Esophagus muscularis mucosa (tissue), 4 donors: ENCODE results near the gene MEMO1. TPM values are rescaled to one million over a fixed set of nuclear protein-coding genes. Genes with fewer than 3 reads are reported as not detected.

ENCODE experiments used
- DNase-seq: peaks from one replicate; pipeline ENCODE4 v3.0.0-alpha.2; 2017; ENCODE audit errors: extremely low spot score
- H3K27ac ChIP-seq, 4 donors: fragments of 200-600 bp; sonication (generic); replicated peaks in 1 of 4; 1 replicate in 3 of 4; 2 replicates in 1 of 4; pipeline ENCODE4 v1.5.1; 2016 to 2019; ENCODE audit warnings: mild to moderate bottlenecking in 1 of 4
- H3K27me3 ChIP-seq, 4 donors: fragments of 200-600 bp; sonication (generic); one replicate each; pipeline versions ENCODE4 v1.5.1 to v1.6.0; 2016 to 2019
- H3K36me3 ChIP-seq, 4 donors: fragments of 200-600 bp; sonication (generic); one replicate each; pipeline ENCODE4 v1.5.1; 2016 to 2019
- H3K4me1 ChIP-seq, 4 donors: fragments of 200-600 bp; sonication (generic); one replicate each; pipeline ENCODE4 v1.5.1; 2016 to 2019
- H3K4me3 ChIP-seq, 4 donors: fragments of 200-600 bp; sonication (generic); 1 replicate in 2 of 4; 2 replicates in 2 of 4; pipeline ENCODE4 v1.5.1; 2016 to 2019; ENCODE audit warnings: mild to moderate bottlenecking in 4 of 4, moderate library complexity in 1 of 4
- H3K9me3 ChIP-seq, 4 donors: fragments of 200-600 bp; sonication (generic); 1 replicate in 3 of 4; 2 replicates in 1 of 4; pipeline ENCODE4 v1.5.1; 2016 to 2019
- CTCF ChIP-seq, 3 experiments: fragments of 200-600 bp in 2 of 3; fragments of 450-650 bp in 1 of 3; sonication (generic) in 2 of 3; IDR thresholded peaks; one replicate each; pipeline ENCODE4 v1.5.1; 2017 to 2019; ENCODE audit warnings: antibody characterized with exemption in 3 of 3, mild to moderate bottlenecking in 2 of 3, moderate library complexity in 1 of 3
- EP300 ChIP-seq: sonication (generic); formaldehyde crosslinking; IDR thresholded peaks from one replicate; pipeline ENCODE4 v1.6.1; 2017; ENCODE audit warnings: antibody characterized with exemption
- POLR2A ChIP-seq: fragments of 450-650 bp; IDR thresholded peaks from one replicate; pipeline ENCODE4 v1.6.1; 2017; ENCODE audit warnings: antibody characterized with exemption, moderate library complexity, mild to moderate bottlenecking, low read depth
- POLR2AphosphoS5 ChIP-seq, 2 donors: sonication (generic); formaldehyde crosslinking; IDR thresholded peaks; one replicate each; pipeline ENCODE4 v1.6.1; 2017; ENCODE audit warnings: antibody characterized with exemption in 2 of 2
- WGBS: methylation state at CpG from one replicate; pipeline ENCODE4 v1.1.5; 2018; 5-methylcytosine and 5-hydroxymethylcytosine counted together
- intact Hi-C: fragments of 100-400 bp; cut with DNase I; formaldehyde crosslinking; loops from one replicate; pipeline ENCODE4 v1.15.1; 2023
- total RNA-seq, 4 donors: library from RNA; depleted of rRNA; stranded (reverse); fragments of >200 nt; gene quantifications; one replicate each; pipeline versions ENCODE4 v1.1.0 to v1.2.1, GENCODE V29; 2016

MEMO1 gene
- total RNA-seq, 4 donors from 2014 or later: 25.0 to 40.7 (median 33.2) TPM

DNA sequence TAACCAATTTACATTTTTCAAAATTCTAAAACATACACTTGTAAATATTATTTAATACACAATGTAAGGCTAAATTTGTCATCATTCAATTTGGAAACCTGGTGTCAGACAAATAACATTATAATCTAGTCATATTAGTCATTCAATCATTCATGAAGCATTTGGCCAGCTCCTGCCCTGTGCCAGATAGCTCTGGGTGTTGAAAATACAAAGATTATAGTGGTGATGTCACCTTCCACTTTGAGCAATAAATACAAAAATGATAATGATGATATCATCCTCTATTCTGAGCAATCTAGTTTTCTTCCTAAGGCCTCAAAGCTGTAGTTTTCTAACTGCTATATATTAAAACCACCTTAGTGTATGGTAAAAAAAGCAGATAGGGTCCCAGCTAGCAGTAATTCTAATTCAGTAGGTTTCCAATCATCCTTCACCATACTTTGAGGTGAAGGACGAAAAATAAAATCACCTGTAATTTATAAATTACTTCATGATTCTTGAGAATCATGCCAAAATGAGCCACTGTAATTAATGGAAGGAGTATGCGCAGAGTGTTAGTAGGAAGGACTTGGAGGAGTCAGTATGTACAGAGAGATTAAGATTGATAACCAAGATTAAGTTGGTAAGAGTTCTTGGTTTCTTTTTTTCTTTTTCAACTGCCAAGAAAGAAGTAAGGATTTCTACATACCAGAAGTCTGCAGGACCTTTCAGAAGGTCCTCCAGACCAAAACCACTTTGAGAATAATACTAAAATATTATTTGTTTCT is 23.2 kb downstream of the MEMO1 start:
- DNase-seq: no peak
- no peak overlapping the region for H3K4me3 ChIP-seq
- H3K9me3 ChIP-seq: no peaks in the 10 kb centered on the region
- no peak overlapping the region for H3K27ac ChIP-seq
- H3K27me3 ChIP-seq: no peaks in the 10 kb centered on the region
- peaks cover 0 to 15% (median 8%) of the 10 kb centered on the region in 4 donors for H3K4me1 ChIP-seq
- 83% methylated on average over 2 of the region's 2 CpGs for WGBS
- TF ChIP-seq POLR2AphosphoS5 (IDR thresholded peaks at IDR 0.05): no peak
- no peak for TF ChIP-seq POLR2A
- TF ChIP-seq EP300: no peak
- TF ChIP-seq CTCF (IDR thresholded peaks at IDR 0.05): no peak
- no peaks in the 10 kb centered on the region for H3K36me3 ChIP-seq
- intact Hi-C loops: no loop called here

DNA sequence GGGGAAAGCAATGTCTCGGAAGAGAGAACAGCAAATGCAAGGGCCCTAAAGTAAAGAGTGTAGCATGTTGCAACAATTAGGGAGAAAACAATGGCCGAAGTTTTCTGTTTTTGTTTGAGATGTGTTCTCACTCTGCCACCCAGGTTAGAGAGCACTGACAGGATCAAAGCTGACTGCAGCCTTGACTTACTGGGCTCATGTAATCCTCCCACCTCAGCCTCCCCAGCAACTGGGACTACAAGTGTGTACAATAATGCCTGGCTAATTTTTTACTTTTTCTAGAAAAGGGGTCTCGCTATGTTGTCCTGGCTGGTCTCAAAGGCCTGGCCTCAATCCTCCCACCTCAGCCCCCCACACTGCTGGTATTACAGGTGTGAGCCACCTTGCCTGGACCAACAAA is 23.9 kb downstream of the MEMO1 start:
- H3K4me1 ChIP-seq: peaks cover 0 to 15% (median 8%) of the 10 kb centered on the region in 4 donors
- TF ChIP-seq EP300 (no peak), POLR2AphosphoS5 (IDR thresholded peaks at IDR 0.05) (no peak), POLR2A (no peak), CTCF (IDR thresholded peaks at IDR 0.05) (no peak)
- H3K4me3 ChIP-seq: no peak overlapping the region
- H3K9me3 ChIP-seq: no peaks in the 10 kb centered on the region
- no peak overlapping the region for H3K27ac ChIP-seq
- no peaks in the 10 kb centered on the region for H3K36me3 ChIP-seq
- intact Hi-C loops: no loop called here
- WGBS: 92% methylated on average over 3 of the region's 3 CpGs
- no peak for DNase-seq
- no peaks in the 10 kb centered on the region for H3K27me3 ChIP-seq

DNA sequence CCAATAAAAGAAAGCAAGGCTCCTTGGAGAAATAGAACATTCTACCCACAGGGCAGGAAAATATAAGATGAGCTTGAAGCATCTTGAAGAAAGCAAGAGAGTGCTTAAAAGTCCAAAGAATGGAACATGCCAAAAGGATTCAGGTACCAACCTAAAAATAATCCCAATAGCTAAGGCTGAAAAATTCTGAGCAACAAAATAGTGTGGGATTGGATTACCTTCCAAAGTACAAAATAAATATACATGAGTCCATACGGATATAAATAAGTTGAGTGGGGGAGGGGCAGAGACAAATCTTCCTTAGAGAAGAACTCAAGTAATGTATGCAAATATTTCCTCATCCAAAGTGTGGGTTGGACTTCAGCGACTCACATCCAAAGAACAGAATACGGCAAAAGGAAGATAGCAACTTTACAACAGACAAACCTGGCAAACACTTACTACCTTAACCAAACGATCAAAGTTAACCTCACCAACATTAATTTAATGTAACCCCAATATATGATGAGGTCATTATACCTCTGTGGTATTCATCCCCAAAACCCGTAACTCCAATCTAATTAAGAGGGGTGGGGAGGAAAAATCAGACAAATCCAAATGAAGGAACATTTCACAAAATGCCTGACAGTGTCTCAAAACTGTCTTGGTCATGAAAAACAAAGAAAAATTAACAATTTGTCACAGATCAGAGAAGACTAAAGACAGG is 26.9 kb downstream of the MEMO1 start:
- WGBS: 89% methylated on average over 5 of the region's 5 CpGs
- no peak for DNase-seq
- H3K36me3 ChIP-seq: no peaks in the 10 kb centered on the region
- intact Hi-C loops: no loop called here
- no peak overlapping the region for H3K27ac ChIP-seq
- no peak for TF ChIP-seq EP300
- no peak for TF ChIP-seq CTCF (IDR thresholded peaks at IDR 0.05)
- no peak for TF ChIP-seq POLR2AphosphoS5 (IDR thresholded peaks at IDR 0.05)
- H3K4me3 ChIP-seq: no peak overlapping the region
- no peaks in the 10 kb centered on the region for H3K27me3 ChIP-seq
- H3K4me1 ChIP-seq: peaks cover 3 to 27% (median 22%) of the 10 kb centered on the region in 4 donors
- no peaks in the 10 kb centered on the region for H3K9me3 ChIP-seq

- no peak for DNase-seq
- H3K36me3 ChIP-seq: no peaks in the 10 kb centered on the region
- peak overlapping the region in 1 of 4 donors; percentile 30 for H3K27ac ChIP-seq
- intact Hi-C loops: no loop called here
- TF ChIP-seq EP300 (no peak), POLR2A (no peak), CTCF (IDR thresholded peaks at IDR 0.05) (no peak), POLR2AphosphoS5 (IDR thresholded peaks at IDR 0.05) (no peak)
- H3K27me3 ChIP-seq: no peaks in the 10 kb centered on the region
- H3K9me3 ChIP-seq: no peaks in the 10 kb centered on the region
- H3K4me1 ChIP-seq: peaks cover 3 to 15% (median 13%) of the 10 kb centered on the region in 4 donors
- WGBS: 57% methylated on average over 6 of the region's 6 CpGs
- H3K4me3 ChIP-seq: no peak overlapping the region
Observed at GRCh38 chr2:31980674-31981356, 30.0 kb downstream of the MEMO1 start.
